SK-N-SH treated with all-trans-retinoic acid at 6 μM for 48 hours (cell line): ENCODE measurements around the gene FOXP4.

Experiments used
- ARNTL ChIP-seq: fragments of 450-650 bp; formaldehyde crosslinking; IDR thresholded peaks from 2 replicates; pipeline ENCODE4 v1.5.0; 2020; ENCODE audit warnings: low read depth, mild to moderate bottlenecking, moderate library complexity, borderline replicate concordance
- BACH2 ChIP-seq: fragments of 250-450 bp; sonication (Bioruptor Pico); IDR thresholded peaks from 2 replicates; pipeline ENCODE4 v1.9.0; 2021; ENCODE audit warnings: mild to moderate bottlenecking, borderline replicate concordance
- ISL1 ChIP-seq: fragments of 250-450 bp; sonication (Bioruptor Pico); IDR thresholded peaks from 2 replicates; pipeline ENCODE4 v2.1.2; 2022; ENCODE audit warnings: mild to moderate bottlenecking, moderate library complexity
- SNAI2 ChIP-seq: fragments of 250-450 bp; sonication (Bioruptor Pico); IDR thresholded peaks from 2 replicates; pipeline ENCODE4 v1.5.0; 2020; ENCODE audit warnings: mild to moderate bottlenecking, moderate library complexity
- TCF4 ChIP-seq: fragments of 250-450 bp; sonication (Bioruptor Pico); IDR thresholded peaks from 2 replicates; pipeline ENCODE4 v1.8.0; 2021; ENCODE audit warnings: mild to moderate bottlenecking, moderate library complexity, borderline replicate concordance
- TOX ChIP-seq: fragments of 250-450 bp; sonication (Bioruptor Pico); IDR thresholded peaks from 2 replicates; pipeline ENCODE4 v1.8.0; 2021; ENCODE audit warnings: mild to moderate bottlenecking, moderate library complexity, borderline replicate concordance
- TF ChIP-seq, protein P1 (sequence below): fragments of 250-450 bp; sonication (Bioruptor Pico); IDR thresholded peaks from 2 replicates; pipeline ENCODE4 v1.8.0; 2020; ENCODE audit warnings: mild to moderate bottlenecking, moderate library complexity, borderline replicate concordance

DNA sequence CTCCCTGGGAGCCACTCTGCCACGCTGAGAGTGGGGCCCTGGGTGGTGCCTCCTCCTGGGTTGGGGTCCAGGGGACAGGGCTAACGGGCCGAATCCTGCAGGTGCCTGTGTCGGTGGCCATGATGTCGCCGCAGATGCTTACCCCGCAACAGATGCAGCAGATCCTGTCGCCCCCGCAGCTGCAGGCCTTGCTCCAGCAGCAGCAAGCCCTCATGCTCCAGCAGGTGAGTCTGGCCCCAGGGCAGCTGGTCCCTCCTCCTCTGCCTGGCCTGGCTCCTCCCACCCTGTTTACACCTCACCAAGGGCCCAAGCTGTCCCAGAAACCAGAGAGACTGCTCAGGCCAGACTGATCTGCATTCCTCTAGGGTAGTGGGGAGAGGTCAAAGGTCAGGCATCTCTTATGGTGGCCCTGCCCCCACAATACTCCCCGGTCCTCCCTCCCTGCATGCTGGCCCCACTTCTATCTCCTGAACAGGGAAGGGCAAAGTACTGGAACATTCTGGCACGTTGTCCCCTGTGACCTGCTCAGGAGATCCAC lies 38.6 kb downstream of the FOXP4 start:
- TF ChIP-seq BACH2 (CRISPR knock-in tag) (no peak), ARNTL (CRISPR knock-in tag) (no peak), TOX (no peak), SNAI2 (no peak), TCF4 (CRISPR knock-in tag) (no peak), ISL1 (CRISPR knock-in tag) (no peak)
- TF ChIP-seq, protein P1, sequence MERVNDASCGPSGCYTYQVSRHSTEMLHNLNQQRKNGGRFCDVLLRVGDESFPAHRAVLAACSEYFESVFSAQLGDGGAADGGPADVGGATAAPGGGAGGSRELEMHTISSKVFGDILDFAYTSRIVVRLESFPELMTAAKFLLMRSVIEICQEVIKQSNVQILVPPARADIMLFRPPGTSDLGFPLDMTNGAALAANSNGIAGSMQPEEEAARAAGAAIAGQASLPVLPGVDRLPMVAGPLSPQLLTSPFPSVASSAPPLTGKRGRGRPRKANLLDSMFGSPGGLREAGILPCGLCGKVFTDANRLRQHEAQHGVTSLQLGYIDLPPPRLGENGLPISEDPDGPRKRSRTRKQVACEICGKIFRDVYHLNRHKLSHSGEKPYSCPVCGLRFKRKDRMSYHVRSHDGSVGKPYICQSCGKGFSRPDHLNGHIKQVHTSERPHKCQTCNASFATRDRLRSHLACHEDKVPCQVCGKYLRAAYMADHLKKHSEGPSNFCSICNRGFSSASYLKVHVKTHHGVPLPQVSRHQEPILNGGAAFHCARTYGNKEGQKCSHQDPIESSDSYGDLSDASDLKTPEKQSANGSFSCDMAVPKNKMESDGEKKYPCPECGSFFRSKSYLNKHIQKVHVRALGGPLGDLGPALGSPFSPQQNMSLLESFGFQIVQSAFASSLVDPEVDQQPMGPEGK: no peak
